HL-60 (cell line): ENCODE measurements around the gene ADAMTS12.
"Not testable (repeated sequence)": the region's sequence is repeated elsewhere in the genome, so short reads cannot be mapped to it uniquely, and the experiment has no call there.

Experiments used
- DNase-seq, 2 experiments: peaks; one replicate each; pipeline ENCODE4 v3.0.0-alpha.2; 2010 to 2020; ENCODE audit warnings: low read depth in 1 of 2, low spot score in 1 of 2
- H3K27ac ChIP-seq: fragments of 250-450 bp; sonication (Bioruptor Pico); replicated peaks from 2 replicates; pipeline ENCODE4 v1.5.1; 2020; ENCODE audit warnings: mild to moderate bottlenecking, moderate library complexity
- H3K27me3 ChIP-seq: fragments of 250-450 bp; sonication (Bioruptor Pico); 2 replicates; pipeline ENCODE4 v1.5.1; 2021; ENCODE audit warnings: mild to moderate bottlenecking, moderate library complexity; ENCODE audit not compliant: insufficient read depth, poor library complexity, severe bottlenecking
- H3K4me3 ChIP-seq: replicated peaks from 2 replicates; pipeline ENCODE4 v1.5.1; 2011; ENCODE audit warnings: mild to moderate bottlenecking, control low read depth, low read length; ENCODE audit not compliant: insufficient read depth
- CTCF ChIP-seq: IDR thresholded peaks from one replicate; pipeline ENCODE4 v1.5.1; 2011; ENCODE audit warnings: low read length, control low read depth, inconsistent platforms; ENCODE audit not compliant: insufficient read depth
- GABPA ChIP-seq: IDR thresholded peaks from 2 replicates; pipeline ENCODE4 v1.6.1; 2012; ENCODE audit warnings: low read depth
- POLR2AphosphoS5 ChIP-seq: IDR thresholded peaks from 2 replicates; pipeline ENCODE4 v1.6.1; 2012; ENCODE audit warnings: low read depth
- REST ChIP-seq: IDR thresholded peaks from 2 replicates; pipeline ENCODE4 v1.6.1; 2012; ENCODE audit warnings: low read depth; ENCODE audit not compliant: insufficient replicate concordance
- SPI1 ChIP-seq: IDR thresholded peaks from 2 replicates; pipeline ENCODE4 v1.6.1; 2012; ENCODE audit warnings: low read depth, mild to moderate bottlenecking, borderline replicate concordance

ADAMTS12 gene

GRCh38 chr5:33927685-33928084 is 35.9 kb upstream of the ADAMTS12 start:
- H3K4me3 ChIP-seq: no peak overlapping the region
- no peak for DNase-seq
- no peak for TF ChIP-seq GABPA
- no peak for TF ChIP-seq REST
- no peak for TF ChIP-seq POLR2AphosphoS5
- TF ChIP-seq SPI1: no peak
- no peak for TF ChIP-seq CTCF
- H3K27ac ChIP-seq: no peak overlapping the region
- peaks cover 2% of the 10 kb centered on the region for H3K27me3 ChIP-seq

GRCh38 chr5:33925278-33925677 is 33.5 kb upstream of the ADAMTS12 start:
- no peak overlapping the region for H3K4me3 ChIP-seq
- no peak for DNase-seq
- no peaks in the 10 kb centered on the region for H3K27me3 ChIP-seq

GRCh38 chr5:33921002-33921401 is 29.2 kb upstream of the ADAMTS12 start:
- no peak overlapping the region for H3K27ac ChIP-seq
- DNase-seq: no peak
- TF ChIP-seq POLR2AphosphoS5 (no peak), GABPA (no peak), CTCF (no peak), REST (no peak), SPI1 (no peak)
- no peaks in the 10 kb centered on the region for H3K27me3 ChIP-seq
- H3K4me3 ChIP-seq: no peak overlapping the region

More at GRCh38 chr5:33925278-33925677, 33.5 kb upstream of the ADAMTS12 start:
- TF ChIP-seq GABPA: no peak
- no peak for TF ChIP-seq REST
- TF ChIP-seq POLR2AphosphoS5: no peak
- TF ChIP-seq SPI1: no peak
- no peak for TF ChIP-seq CTCF
- no peak overlapping the region for H3K27ac ChIP-seq

GRCh38 chr5:33914844-33915243 is 23.1 kb upstream of the ADAMTS12 start:
- H3K27ac ChIP-seq, H3K4me3 ChIP-seq, DNase-seq, H3K27me3 ChIP-seq: not testable (repeated sequence)

- H3K4me3 ChIP-seq, DNase-seq, H3K27ac ChIP-seq, H3K27me3 ChIP-seq: not testable (repeated sequence)
Measured at GRCh38 chr5:33906248-33906647, 14.5 kb upstream of the ADAMTS12 start.
